Psoas muscle (tissue), 8 donors: ENCODE data around the gene PUS7. TPM values are rescaled to one million over a fixed set of nuclear protein-coding genes. Genes with fewer than 3 reads are reported as not detected.
A peak's percentile ranks its signal among the peaks of the same experiment; 100 is the strongest.

ENCODE experiments used
- ATAC-seq, 4 donors: fragments of 200-7000 bp; cut with Tn5 transposase; one replicate each; pipeline ENCODE4 v1.9.1; 2020; ENCODE audit warnings: moderate library complexity in 3 of 4, mild to moderate bottlenecking in 2 of 4
- DNase-seq, 2 donors: peaks; one replicate each; pipeline ENCODE4 v3.0.0-alpha.2; 2020
- H3K27ac ChIP-seq: fragments of 200-600 bp; one replicate; pipeline ENCODE4 v1.8.0; 2022
- H3K27me3 ChIP-seq, 3 donors: fragments of 200-600 bp in 1 of 3; one replicate each; pipeline versions ENCODE4 v1.6.1 to v1.8.0; 2013 to 2022; ENCODE audit warnings: low read length in 2 of 3, mild to moderate bottlenecking in 2 of 3, moderate library complexity in 1 of 3; ENCODE audit not compliant: insufficient read depth in 3 of 3
- H3K36me3 ChIP-seq, 2 donors: fragments of 200-600 bp in 1 of 2; one replicate each; pipeline versions ENCODE4 v1.6.1 to v1.8.0; 2013 to 2022; ENCODE audit warnings: low read depth in 1 of 2, mild to moderate bottlenecking in 1 of 2, moderate library complexity in 1 of 2; ENCODE audit not compliant: insufficient read depth in 1 of 2
- H3K4me1 ChIP-seq: fragments of 200-600 bp; one replicate; pipeline ENCODE4 v1.8.0; 2022
- H3K4me3 ChIP-seq: fragments of 200-600 bp; one replicate; pipeline ENCODE4 v1.8.0; 2022; ENCODE audit warnings: mild to moderate bottlenecking
- H3K9me3 ChIP-seq: fragments of 200-600 bp; one replicate; pipeline ENCODE4 v1.8.0; 2022
- WGBS, 3 donors: extraction: QIAGEN DNeasy Blood & Tissue Kit; methylation state at CpG; one replicate each; pipeline versions ENCODE4 v1.1.6 to v1.1.7; 2013; 5-methylcytosine and 5-hydroxymethylcytosine counted together
- intact Hi-C, 2 donors: fragments of 100-400 bp; cut with DNase I; formaldehyde crosslinking; loops; one replicate each; pipeline versions ENCODE4 v1.11.0 to v1.14.2; 2022
- polyA plus RNA-seq, 3 donors: library from polyadenylated mRNA; stranded (reverse); fragments of 200-250 nt; gene quantifications; one replicate each; pipeline ENCODE4 v1.2.3, GENCODE V29; 2013
- total RNA-seq, 4 donors: library from RNA; stranded (reverse); fragmentation: NEBNext Ultra II Directional in 2 of 4; extraction: Animal tissue kit (Norgen Biotek cat#: 25700) in 2 of 4; gene quantifications; one replicate each; pipeline versions ENCODE4 v1.2.1 to v1.2.4, GENCODE V29; 2021 to 2023
- TF ChIP-seq, protein P1 (sequence below): fragments of 200-600 bp; IDR thresholded peaks from one replicate; pipeline ENCODE4 v1.8.0; 2022; ENCODE audit warnings: antibody characterized with exemption
- donor health status: healthy with polysubstance abuse.
- donor health status: DM: no; HTN: no; CAD: no; lungs with moderate emphysema.
- donor health status: Bipolar disorder and iron deficiency.
- donor health status: healthy.
- donor health status: DM: yes; HTN: yes; CAD: no.
- donor health status: DM: no; HTN: no; CAD: no.
- donor health status: DM: no; HTN: no; CAD: no.
- donor health status: DM: yes; HTN: yes; CAD: no.

Gene PUS7
- total and polyA plus RNA-seq, 7 donors, result 5.7 to 19.7 (median 11.9) TPM

DNA sequence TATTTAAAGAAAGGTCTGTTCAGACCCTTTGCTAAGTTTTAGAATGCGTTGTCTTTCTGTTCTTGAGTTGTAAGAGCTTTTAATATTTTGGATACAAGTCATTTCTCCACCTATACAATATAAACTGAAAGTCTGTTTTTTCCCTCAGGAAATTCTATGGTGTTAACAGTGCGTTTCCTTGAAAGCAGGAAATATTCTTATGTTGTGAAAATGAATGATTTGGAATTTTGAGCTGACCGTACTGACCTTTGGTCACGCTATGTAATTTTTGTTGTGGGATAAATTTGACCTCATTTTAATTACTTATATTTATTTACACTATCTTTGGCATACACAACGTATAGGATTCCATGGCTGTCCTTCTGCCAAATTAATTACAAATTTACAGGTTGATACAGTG lies 43.5 kb downstream of the PUS7 start:
- intact Hi-C loops, result no loop called here
- 75 to 88% (median 84%) methylated on average over 5 of the region's 5 CpGs for WGBS, 3 donors
- Histone ChIP-seq H3K27me3 (no peaks in the 10 kb centered on the region), H3K36me3 (peaks cover 0 to 47% of the 10 kb centered on the region in 2 donors), H3K4me3 (no peak overlapping the region), H3K4me1 (no peaks in the 10 kb centered on the region), H3K27ac (no peak overlapping the region), H3K9me3 (no peaks in the 10 kb centered on the region)
- TF ChIP-seq, protein P1, sequence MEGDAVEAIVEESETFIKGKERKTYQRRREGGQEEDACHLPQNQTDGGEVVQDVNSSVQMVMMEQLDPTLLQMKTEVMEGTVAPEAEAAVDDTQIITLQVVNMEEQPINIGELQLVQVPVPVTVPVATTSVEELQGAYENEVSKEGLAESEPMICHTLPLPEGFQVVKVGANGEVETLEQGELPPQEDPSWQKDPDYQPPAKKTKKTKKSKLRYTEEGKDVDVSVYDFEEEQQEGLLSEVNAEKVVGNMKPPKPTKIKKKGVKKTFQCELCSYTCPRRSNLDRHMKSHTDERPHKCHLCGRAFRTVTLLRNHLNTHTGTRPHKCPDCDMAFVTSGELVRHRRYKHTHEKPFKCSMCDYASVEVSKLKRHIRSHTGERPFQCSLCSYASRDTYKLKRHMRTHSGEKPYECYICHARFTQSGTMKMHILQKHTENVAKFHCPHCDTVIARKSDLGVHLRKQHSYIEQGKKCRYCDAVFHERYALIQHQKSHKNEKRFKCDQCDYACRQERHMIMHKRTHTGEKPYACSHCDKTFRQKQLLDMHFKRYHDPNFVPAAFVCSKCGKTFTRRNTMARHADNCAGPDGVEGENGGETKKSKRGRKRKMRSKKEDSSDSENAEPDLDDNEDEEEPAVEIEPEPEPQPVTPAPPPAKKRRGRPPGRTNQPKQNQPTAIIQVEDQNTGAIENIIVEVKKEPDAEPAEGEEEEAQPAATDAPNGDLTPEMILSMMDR, result no peak
- ATAC-seq (no peak), DNase-seq (no peak)

DNA sequence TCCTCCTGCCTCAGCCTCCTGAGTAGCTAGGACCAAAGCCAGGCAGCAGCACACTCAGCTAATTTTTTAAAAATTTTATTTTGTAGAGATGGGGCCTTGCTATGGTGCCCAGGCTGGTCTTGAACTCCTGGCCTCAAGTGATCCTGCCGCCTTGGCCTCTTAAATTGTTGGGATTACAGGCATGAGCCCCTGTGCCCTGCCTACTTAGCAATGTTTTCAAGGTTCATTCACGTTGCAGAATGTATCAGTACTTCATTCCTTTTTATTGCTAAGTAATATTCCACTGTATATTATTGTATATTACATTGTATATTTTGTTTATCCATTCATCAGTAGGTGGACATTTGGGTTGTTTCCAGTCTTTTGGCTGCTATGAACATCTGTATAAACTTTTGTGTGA lies 44.2 kb downstream of the PUS7 start:
- TF ChIP-seq, protein P1, result no peak
- 95 to 98% (median 96%) methylated on average over 2 of the region's 2 CpGs for WGBS, 3 donors

DNA sequence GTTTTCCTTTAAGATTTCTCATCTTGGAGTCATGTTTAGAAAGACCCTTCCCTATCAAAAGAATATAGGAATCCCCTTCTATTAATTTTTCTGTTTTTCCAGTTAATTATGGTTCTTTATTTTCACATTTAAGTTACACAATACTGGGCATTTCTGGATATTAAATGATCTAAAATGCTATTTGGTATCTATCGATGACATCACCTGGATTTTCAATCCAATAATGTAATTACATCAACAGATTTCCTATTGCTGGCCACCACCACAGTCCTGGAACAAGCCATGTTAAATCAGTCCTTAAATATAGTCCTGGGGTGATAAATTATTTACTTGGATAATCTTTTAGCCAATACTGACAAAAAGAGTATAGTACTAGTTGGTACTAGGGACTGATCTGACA lies 48.0 kb downstream of the PUS7 start:
- TF ChIP-seq, protein P1, result no peak
- ATAC-seq (no peak), DNase-seq (no peak)
- no peaks in the 10 kb centered on the region for H3K9me3 ChIP-seq
- no peaks in the 10 kb centered on the region for H3K4me1 ChIP-seq
- WGBS, 3 donors, result 80 to 86% (median 84%) methylated on average over 1 of the region's 1 CpG
- H3K27me3 ChIP-seq, result no peaks in the 10 kb centered on the region
- H3K36me3 ChIP-seq, result peaks cover 2 to 32% of the 10 kb centered on the region in 2 donors
- no peak overlapping the region for H3K27ac ChIP-seq
- intact Hi-C loops, result no loop called here
- H3K4me3 ChIP-seq, result no peak overlapping the region

More for the DNA sequence above, 44.2 kb downstream of the PUS7 start:
- Histone ChIP-seq H3K27me3 (no peaks in the 10 kb centered on the region), H3K36me3 (peaks cover 0 to 47% of the 10 kb centered on the region in 2 donors), H3K4me1 (no peaks in the 10 kb centered on the region), H3K4me3 (no peak overlapping the region), H3K27ac (no peak overlapping the region), H3K9me3 (no peaks in the 10 kb centered on the region)
- intact Hi-C loops, result no loop called here
- ATAC-seq, result no peak
- no peak for DNase-seq

DNA sequence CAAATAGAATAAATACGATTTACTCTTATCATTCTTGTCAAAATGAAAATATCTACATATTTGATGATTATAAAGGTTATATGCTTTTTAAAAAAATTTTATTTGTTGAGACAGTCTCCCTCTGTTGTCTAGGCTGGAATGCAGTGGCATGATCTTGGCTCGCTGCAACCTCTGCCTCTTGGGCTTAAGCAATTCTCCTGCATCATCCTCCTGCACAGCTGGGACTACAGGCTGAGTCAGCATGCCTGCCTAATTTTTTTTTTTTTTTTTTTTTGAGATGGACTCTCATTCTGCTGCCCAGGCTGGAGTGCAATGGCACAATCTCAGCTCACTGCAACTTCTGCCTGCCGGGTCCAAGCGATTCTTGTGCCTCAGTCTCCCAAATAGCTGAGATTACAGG lies 48.9 kb downstream of the PUS7 start:
- H3K9me3 ChIP-seq, result no peaks in the 10 kb centered on the region
- no peak overlapping the region for H3K27ac ChIP-seq
- H3K4me1 ChIP-seq, result no peaks in the 10 kb centered on the region
- peaks cover 2 to 31% of the 10 kb centered on the region in 2 donors for H3K36me3 ChIP-seq
- DNase-seq (peak in 1 of 2 donors; percentile 36), ATAC-seq (peak; percentile 46 to 91 (median 81))
- intact Hi-C loops, result no loop called here
- TF ChIP-seq, protein P1, result no peak
- H3K4me3 ChIP-seq, result no peak overlapping the region
- no peaks in the 10 kb centered on the region for H3K27me3 ChIP-seq
- WGBS, 3 donors, result 62 to 74% (median 65%) methylated on average over 4 of the region's 4 CpGs

DNA sequence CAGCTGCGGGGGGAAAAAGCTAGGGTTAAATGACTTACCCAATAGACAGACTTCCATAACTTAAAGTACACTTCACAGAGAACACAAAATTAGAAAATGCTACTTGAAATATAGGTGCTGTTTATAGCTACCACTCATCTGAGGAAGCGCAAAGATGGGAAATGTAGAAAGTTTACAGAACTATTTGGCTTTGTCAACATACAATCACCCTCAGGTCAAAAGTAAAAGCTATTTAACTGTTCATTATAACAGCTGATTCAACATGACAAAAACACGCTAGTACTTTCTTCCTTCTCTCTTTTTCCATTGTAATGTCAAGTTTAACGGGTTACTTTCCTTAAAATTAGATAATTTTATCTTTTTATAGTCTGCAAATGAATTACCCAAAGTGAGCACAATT lies 51.2 kb downstream of the PUS7 start:
- ATAC-seq (no peak), DNase-seq (no peak)
- no peaks in the 10 kb centered on the region for H3K4me1 ChIP-seq
- TF ChIP-seq, protein P1, result no peak
- no peaks in the 10 kb centered on the region for H3K9me3 ChIP-seq
- H3K27me3 ChIP-seq, result no peaks in the 10 kb centered on the region
- intact Hi-C loops, result no loop called here
- peaks cover 2 to 42% of the 10 kb centered on the region in 2 donors for H3K36me3 ChIP-seq
- H3K4me3 ChIP-seq, result no peak overlapping the region
- H3K27ac ChIP-seq, result no peak overlapping the region
- WGBS, 3 donors, result 95 to 98% (median 96%) methylated on average over 4 of the region's 4 CpGs
